Fibroblast of villous mesenchyme (primary cell): Measurements from ENCODE around the gene RYR2. TPM values are rescaled to one million over a fixed set of nuclear protein-coding genes. Genes with fewer than 3 reads are reported as not detected.

Experiments
- DNase-seq: peaks from one replicate; pipeline ENCODE4 v3.0.0-alpha.2; 2010; ENCODE audit warnings: low read depth
- H3K4me3 ChIP-seq: 2 replicates; pipeline ENCODE4 v1.5.1; 2011; ENCODE audit warnings: low read depth, mild to moderate bottlenecking, low read length
- total RNA-seq: library from RNA; depleted of rRNA; stranded (reverse); fragments of >200 nt; gene quantifications from 2 replicates; pipeline ENCODE4 v1.2.3, GENCODE V29; 2012
- TF ChIP-seq, protein P1 (sequence below): IDR thresholded peaks from 2 replicates; pipeline ENCODE4 v1.5.1; 2012; ENCODE audit warnings: low read depth, mild to moderate bottlenecking, low read length; ENCODE audit not compliant: insufficient read depth

Gene RYR2
- total RNA-seq, 1 donor: not detected

DNA sequence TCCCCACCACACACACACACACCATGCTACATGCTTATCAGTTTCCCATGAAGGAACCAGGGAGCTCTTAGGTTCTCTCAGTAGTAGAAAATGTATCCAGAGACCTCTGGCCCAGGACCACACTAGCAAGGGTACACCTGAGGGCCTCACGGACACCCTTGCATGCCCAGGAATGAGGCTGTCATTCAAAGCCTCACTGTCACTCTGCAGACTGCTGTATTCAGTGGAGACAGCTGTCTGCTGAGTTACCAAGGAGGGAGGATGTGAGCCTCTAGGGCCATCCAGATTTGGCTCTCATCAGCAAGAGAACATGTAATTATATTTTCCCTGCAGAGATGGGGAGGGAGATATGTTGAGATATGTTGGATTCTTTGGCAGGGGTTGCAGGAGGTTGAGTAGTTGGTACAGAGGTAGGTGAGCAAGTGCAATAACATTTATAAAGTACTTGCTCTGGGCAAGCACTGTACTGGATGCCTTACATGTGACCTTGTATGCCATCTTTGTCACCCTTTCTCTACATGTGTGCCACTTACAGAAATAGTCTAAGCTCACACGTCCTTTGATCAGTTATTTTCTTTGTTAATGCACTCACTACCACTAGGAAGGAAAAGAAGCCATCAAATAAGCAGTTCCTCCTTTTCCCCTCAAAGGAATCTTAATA, 598.2 kb downstream of the RYR2 start:
- TF ChIP-seq, protein P1, sequence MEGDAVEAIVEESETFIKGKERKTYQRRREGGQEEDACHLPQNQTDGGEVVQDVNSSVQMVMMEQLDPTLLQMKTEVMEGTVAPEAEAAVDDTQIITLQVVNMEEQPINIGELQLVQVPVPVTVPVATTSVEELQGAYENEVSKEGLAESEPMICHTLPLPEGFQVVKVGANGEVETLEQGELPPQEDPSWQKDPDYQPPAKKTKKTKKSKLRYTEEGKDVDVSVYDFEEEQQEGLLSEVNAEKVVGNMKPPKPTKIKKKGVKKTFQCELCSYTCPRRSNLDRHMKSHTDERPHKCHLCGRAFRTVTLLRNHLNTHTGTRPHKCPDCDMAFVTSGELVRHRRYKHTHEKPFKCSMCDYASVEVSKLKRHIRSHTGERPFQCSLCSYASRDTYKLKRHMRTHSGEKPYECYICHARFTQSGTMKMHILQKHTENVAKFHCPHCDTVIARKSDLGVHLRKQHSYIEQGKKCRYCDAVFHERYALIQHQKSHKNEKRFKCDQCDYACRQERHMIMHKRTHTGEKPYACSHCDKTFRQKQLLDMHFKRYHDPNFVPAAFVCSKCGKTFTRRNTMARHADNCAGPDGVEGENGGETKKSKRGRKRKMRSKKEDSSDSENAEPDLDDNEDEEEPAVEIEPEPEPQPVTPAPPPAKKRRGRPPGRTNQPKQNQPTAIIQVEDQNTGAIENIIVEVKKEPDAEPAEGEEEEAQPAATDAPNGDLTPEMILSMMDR: no peak
- DNase-seq: no peak
- no peak overlapping the region for H3K4me3 ChIP-seq

- TF ChIP-seq, protein P1: no peak
- H3K4me3 ChIP-seq: no peak overlapping the region
- no peak for DNase-seq
Measured at GRCh38 chr1:237640966-237641365, 599.0 kb downstream of the RYR2 start.

DNA sequence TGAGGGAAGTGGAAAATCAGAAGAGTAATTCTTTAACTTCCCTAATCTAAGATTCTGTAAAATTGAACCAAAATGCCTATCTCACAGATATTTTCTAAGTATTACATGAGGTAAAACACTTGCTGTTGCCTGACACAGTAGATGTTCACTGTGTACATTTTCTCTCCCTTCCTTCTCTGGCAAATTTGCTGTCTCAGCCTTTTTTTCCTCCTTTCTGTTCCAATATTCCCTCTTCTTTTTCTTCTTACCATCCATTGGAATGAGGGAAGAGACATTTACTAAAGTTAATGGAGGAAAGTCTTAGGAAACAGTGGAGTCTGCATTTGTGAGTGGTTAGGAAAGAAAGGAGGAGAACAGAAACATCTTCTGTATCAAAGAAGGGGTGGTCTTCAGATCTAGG, 608.8 kb downstream of the RYR2 start:
- TF ChIP-seq, protein P1: no peak
- DNase-seq: no peak
- no peak overlapping the region for H3K4me3 ChIP-seq

DNA sequence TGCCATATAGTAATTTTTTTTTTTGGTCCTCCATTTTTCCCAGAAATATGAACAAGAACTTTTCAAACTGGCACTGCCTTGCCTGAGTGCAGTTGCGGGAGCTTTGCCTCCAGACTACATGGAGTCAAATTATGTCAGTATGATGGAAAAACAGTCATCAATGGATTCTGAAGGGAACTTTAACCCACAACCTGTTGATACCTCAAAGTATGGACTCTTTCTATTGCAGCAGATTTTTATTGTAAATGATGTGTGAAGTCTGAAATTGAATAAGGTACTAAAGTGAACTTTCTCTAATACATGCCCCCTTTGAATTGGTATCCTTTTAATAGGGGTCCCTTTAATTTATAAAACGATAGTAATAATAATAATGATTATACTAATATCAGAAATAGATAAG, 613.8 kb downstream of the RYR2 start:
- no peak overlapping the region for H3K4me3 ChIP-seq
- DNase-seq: no peak
- TF ChIP-seq, protein P1: no peak

GRCh38 chr1:237664348-237664747, 622.4 kb downstream of the RYR2 start:
- no peak for DNase-seq
- TF ChIP-seq, protein P1: no peak
- H3K4me3 ChIP-seq: no peak overlapping the region

DNA sequence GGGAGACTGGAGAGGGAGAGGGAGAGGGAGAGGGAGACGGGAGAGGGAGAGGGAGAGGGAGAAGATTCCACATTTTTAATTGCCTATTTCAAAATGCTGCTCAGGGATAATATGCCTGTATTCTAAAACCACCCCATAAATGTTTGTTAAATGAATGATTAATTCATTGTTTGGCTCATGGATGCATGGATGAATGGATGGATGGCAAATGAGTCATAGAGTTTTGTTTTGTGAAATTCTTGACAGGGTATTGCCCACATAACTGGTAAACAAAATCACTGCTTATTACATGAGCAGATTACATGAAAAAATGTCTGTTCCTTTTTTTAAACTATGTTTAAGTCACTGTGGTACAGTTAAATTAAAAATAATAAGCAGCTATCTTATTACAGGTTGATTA, 628.3 kb downstream of the RYR2 start:
- no peak overlapping the region for H3K4me3 ChIP-seq
- TF ChIP-seq, protein P1: no peak
- DNase-seq: no peak

DNA sequence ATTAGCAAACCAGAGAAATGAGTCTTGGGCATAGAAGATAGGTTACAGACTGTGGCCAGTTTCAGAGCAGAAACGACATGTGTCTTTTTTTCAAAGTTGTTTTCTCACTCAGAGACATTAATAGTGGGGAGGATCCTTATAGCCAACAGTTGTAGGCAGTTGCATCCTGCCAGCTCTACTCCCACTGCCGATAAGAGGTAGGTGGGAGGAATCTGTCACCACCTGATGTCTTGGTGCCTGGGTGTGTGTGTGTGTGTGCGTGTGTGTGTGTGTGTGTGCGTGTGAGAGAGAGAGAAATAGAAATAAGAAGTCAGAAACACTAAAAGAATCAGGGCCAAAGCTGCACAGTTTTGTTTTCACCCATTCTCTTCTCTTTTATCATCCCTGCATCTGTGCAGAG, 629.3 kb downstream of the RYR2 start:
- no peak overlapping the region for H3K4me3 ChIP-seq
- DNase-seq: no peak
- TF ChIP-seq, protein P1: no peak
